ENCODE measurements around the gene NR3C2. TPM values are rescaled to one million over a fixed set of nuclear protein-coding genes. Genes with fewer than 3 reads are reported as not detected.

The NR3C2 gene
- total RNA-seq, 1 donor from 2014 or later: 2.5 TPM

DNA sequence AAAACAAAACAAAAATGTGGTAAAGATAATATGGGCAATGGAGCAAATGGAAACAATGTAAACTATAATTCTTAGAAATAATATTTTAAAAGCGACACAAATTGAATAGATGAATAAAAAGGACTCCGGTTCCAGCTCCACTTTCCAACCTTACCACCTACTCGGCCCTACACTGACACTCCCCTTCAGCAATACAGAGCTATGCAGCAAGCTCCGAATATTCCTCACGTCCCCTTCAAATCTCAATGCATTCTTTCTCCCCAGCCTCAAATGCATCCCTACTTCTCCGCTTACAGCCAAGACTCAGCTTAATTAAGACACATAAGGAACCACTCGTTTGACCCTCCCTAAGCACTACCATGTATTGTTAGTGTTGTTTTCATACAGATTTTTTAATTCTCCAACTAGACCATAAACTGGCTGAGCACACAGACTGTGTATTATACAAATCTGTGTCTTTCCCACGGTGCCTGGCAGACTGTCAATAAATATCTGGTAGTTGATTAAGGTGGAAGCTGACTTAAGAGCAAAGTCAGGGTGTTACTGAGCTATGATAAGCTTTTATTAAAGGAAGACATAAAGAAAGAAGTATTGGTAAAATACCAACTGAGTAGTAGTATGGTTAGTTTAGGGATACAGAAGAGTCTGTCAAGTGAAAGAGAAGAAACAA lies 219.1 kb downstream of the NR3C2 start:
- DNase-seq (ENCODE audit: low read depth) (no peak), FAIRE-seq (no peak)
- no peak overlapping the region for H3K9ac ChIP-seq (ENCODE audit: low read length)
- no peak overlapping the region for H3K4me3 Mint-ChIP-seq (ENCODE audit: unreplicated experiment)
- H3K4me1 ChIP-seq (ENCODE audit: insufficient read depth, low read length): no peaks in the 10 kb centered on the region
- no peaks in the 10 kb centered on the region for H3K36me3 Mint-ChIP-seq (ENCODE audit: low read depth, unreplicated experiment)
- no peaks in the 10 kb centered on the region for H3K27me3 ChIP-seq (ENCODE audit: insufficient read depth, low read length)
- H2AFZ ChIP-seq (ENCODE audit: low read depth, low read length): no peak overlapping the region
- TF ChIP-seq, protein P1, sequence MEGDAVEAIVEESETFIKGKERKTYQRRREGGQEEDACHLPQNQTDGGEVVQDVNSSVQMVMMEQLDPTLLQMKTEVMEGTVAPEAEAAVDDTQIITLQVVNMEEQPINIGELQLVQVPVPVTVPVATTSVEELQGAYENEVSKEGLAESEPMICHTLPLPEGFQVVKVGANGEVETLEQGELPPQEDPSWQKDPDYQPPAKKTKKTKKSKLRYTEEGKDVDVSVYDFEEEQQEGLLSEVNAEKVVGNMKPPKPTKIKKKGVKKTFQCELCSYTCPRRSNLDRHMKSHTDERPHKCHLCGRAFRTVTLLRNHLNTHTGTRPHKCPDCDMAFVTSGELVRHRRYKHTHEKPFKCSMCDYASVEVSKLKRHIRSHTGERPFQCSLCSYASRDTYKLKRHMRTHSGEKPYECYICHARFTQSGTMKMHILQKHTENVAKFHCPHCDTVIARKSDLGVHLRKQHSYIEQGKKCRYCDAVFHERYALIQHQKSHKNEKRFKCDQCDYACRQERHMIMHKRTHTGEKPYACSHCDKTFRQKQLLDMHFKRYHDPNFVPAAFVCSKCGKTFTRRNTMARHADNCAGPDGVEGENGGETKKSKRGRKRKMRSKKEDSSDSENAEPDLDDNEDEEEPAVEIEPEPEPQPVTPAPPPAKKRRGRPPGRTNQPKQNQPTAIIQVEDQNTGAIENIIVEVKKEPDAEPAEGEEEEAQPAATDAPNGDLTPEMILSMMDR (IDR thresholded peaks at IDR 0.05; ENCODE audit: insufficient read depth, low read depth, low read length): no peak
- no peak for TF ChIP-seq EZH2 (IDR thresholded peaks at IDR 0.05; ENCODE audit: insufficient read depth, low read length)
- H3K4me3 ChIP-seq (ENCODE audit: insufficient read depth, low read depth, low read length): no peak overlapping the region
- no peaks in the 10 kb centered on the region for H3K79me2 ChIP-seq (ENCODE audit: insufficient read depth, low read length)
- H3K4me2 ChIP-seq (ENCODE audit: low read length): no peak overlapping the region
- no peaks in the 10 kb centered on the region for H3K36me3 ChIP-seq (ENCODE audit: insufficient read depth, low read length)
- no peak overlapping the region for H3K27ac Mint-ChIP-seq (ENCODE audit: unreplicated experiment)
- no peaks in the 10 kb centered on the region for H4K20me1 ChIP-seq (ENCODE audit: insufficient read depth, low read length)
- H3K27ac ChIP-seq (ENCODE audit: low read depth, low read length): no peak overlapping the region
- H3K9me3 Mint-ChIP-seq (ENCODE audit: unreplicated experiment): no peaks in the 10 kb centered on the region
- H3K27me3 Mint-ChIP-seq (ENCODE audit: low read depth, unreplicated experiment): no peaks in the 10 kb centered on the region
- H3K9me3 ChIP-seq (ENCODE audit: insufficient read depth, low read depth, low read length): no peaks in the 10 kb centered on the region
- H3K4me1 Mint-ChIP-seq (ENCODE audit: low read depth, unreplicated experiment): no peaks in the 10 kb centered on the region

DNA sequence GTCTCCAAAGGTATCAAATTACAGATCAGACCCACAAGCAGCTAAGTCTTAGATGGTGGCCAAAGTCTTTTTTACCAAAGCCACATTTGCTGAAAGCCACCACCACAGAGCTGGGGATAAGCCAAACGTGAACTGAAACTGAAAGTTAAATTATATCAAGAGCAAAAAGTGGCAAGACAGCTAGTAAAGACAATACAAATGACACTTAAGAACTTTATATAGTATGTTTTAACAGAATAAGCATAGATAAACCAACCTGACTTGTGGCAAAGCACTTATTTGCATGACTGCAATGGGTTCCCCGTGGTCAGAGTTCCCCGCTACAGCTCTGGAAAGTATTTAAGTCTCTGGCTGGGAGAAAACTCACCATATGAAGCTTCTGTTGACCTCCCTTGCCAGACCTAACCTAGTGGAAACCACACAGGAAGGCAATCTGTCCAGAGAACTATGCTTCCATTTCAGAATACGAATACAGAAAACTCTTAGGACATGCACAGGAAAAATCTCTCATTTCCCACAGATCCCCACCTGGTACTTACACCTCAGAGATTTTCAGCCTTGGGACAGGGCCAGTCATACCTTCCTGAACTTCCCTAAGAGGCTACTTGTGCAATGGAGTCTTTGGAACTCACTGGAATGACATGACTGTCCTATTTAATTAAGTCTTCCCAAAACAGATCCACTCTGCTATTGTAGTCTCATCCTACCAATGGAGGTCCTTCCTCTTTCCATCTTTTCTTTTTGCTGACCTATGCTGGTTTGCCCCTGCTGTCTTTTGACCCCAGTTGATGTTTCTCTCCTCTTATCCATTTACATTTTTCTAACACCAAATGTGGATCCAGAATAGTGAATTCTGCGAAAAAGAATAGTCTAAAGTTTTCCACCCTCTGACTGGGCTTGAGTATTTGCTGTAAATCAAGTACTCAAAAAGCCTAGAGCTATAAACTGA lies 225.1 kb downstream of the NR3C2 start:
- H3K9ac ChIP-seq (ENCODE audit: low read length): no peak overlapping the region
- H3K4me1 Mint-ChIP-seq (ENCODE audit: low read depth, unreplicated experiment): no peaks in the 10 kb centered on the region
- no peaks in the 10 kb centered on the region for H3K79me2 ChIP-seq (ENCODE audit: insufficient read depth, low read length)
- H3K4me1 ChIP-seq (ENCODE audit: insufficient read depth, low read length): no peaks in the 10 kb centered on the region
- no peaks in the 10 kb centered on the region for H3K36me3 Mint-ChIP-seq (ENCODE audit: low read depth, unreplicated experiment)
- H3K36me3 ChIP-seq (ENCODE audit: insufficient read depth, low read length): no peaks in the 10 kb centered on the region
- H3K9me3 Mint-ChIP-seq (ENCODE audit: unreplicated experiment): no peaks in the 10 kb centered on the region
- DNase-seq (ENCODE audit: low read depth) (peak; percentile 23), FAIRE-seq (no peak)
- no peaks in the 10 kb centered on the region for H3K27me3 Mint-ChIP-seq (ENCODE audit: low read depth, unreplicated experiment)
- no peak overlapping the region for H3K27ac ChIP-seq (ENCODE audit: low read depth, low read length)
- no peak for TF ChIP-seq EZH2 (IDR thresholded peaks at IDR 0.05; ENCODE audit: insufficient read depth, low read length)
- H4K20me1 ChIP-seq (ENCODE audit: insufficient read depth, low read length): no peaks in the 10 kb centered on the region
- H3K4me3 Mint-ChIP-seq (ENCODE audit: unreplicated experiment): no peak overlapping the region
- H3K27ac Mint-ChIP-seq (ENCODE audit: unreplicated experiment): no peak overlapping the region
- H2AFZ ChIP-seq (ENCODE audit: low read depth, low read length): no peak overlapping the region
- H3K27me3 ChIP-seq (ENCODE audit: insufficient read depth, low read length): no peaks in the 10 kb centered on the region
- H3K4me3 ChIP-seq (ENCODE audit: insufficient read depth, low read depth, low read length): no peak overlapping the region
- H3K9me3 ChIP-seq (ENCODE audit: insufficient read depth, low read depth, low read length): no peaks in the 10 kb centered on the region
- H3K4me2 ChIP-seq (ENCODE audit: low read length): no peak overlapping the region

DNA sequence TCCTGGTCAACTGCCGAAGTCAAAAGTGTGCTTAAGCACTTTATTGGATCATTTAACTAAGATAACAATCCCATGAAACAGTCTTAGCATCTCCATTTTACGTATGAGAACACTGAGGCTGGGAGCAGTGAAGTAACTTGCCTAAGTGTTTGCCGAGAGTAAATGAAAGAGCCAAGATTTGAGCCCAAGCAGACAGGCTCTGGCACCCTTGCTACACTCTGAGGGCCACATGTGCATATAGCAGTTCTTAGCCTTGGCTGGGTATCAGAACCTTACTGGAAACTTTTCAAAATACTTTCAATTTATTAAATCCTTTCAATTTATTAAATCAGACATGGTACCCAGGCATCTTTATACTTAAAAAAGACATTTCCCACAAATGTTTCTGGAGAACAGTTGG lies 225.9 kb downstream of the NR3C2 start:
- H3K27me3 Mint-ChIP-seq (ENCODE audit: low read depth, unreplicated experiment): no peaks in the 10 kb centered on the region
- H3K79me2 ChIP-seq (ENCODE audit: insufficient read depth, low read length): no peaks in the 10 kb centered on the region
- no peaks in the 10 kb centered on the region for H4K20me1 ChIP-seq (ENCODE audit: insufficient read depth, low read length)
- DNase-seq (ENCODE audit: low read depth) (no peak), FAIRE-seq (no peak)
- no peaks in the 10 kb centered on the region for H3K27me3 ChIP-seq (ENCODE audit: insufficient read depth, low read length)
- no peaks in the 10 kb centered on the region for H3K9me3 Mint-ChIP-seq (ENCODE audit: unreplicated experiment)
- no peak overlapping the region for H2AFZ ChIP-seq (ENCODE audit: low read depth, low read length)
- H3K4me1 Mint-ChIP-seq (ENCODE audit: low read depth, unreplicated experiment): no peaks in the 10 kb centered on the region
- H3K9ac ChIP-seq (ENCODE audit: low read length): no peak overlapping the region
- H3K4me1 ChIP-seq (ENCODE audit: insufficient read depth, low read length): no peaks in the 10 kb centered on the region
- H3K27ac Mint-ChIP-seq (ENCODE audit: unreplicated experiment): no peak overlapping the region
- H3K4me2 ChIP-seq (ENCODE audit: low read length): no peak overlapping the region
- H3K27ac ChIP-seq (ENCODE audit: low read depth, low read length): no peak overlapping the region
- no peak for TF ChIP-seq EZH2 (IDR thresholded peaks at IDR 0.05; ENCODE audit: insufficient read depth, low read length)
- TF ChIP-seq, protein P1 (IDR thresholded peaks at IDR 0.05; ENCODE audit: insufficient read depth, low read depth, low read length): no peak
- no peaks in the 10 kb centered on the region for H3K36me3 Mint-ChIP-seq (ENCODE audit: low read depth, unreplicated experiment)
- H3K4me3 Mint-ChIP-seq (ENCODE audit: unreplicated experiment): no peak overlapping the region
- no peaks in the 10 kb centered on the region for H3K9me3 ChIP-seq (ENCODE audit: insufficient read depth, low read depth, low read length)
- no peak overlapping the region for H3K4me3 ChIP-seq (ENCODE audit: insufficient read depth, low read depth, low read length)
- no peaks in the 10 kb centered on the region for H3K36me3 ChIP-seq (ENCODE audit: insufficient read depth, low read length)
